K562 (cell line): ENCODE data around the gene NTF4. TPM values are rescaled to one million over a fixed set of nuclear protein-coding genes. Genes with fewer than 3 reads are reported as not detected.

Source experiments
- BRF1 ChIP-seq: IDR thresholded peaks from 3 replicates; pipeline ENCODE4 v1.6.1; 2011; ENCODE audit warnings: borderline replicate concordance, mild to moderate bottlenecking; ENCODE audit not compliant: insufficient read length; ENCODE audit errors: extremely low read depth
- CBX2 ChIP-seq: fragments of 200-600 bp; sonication (generic); IDR thresholded peaks from one replicate; pipeline ENCODE4 v1.6.1; 2012; ENCODE audit warnings: mild to moderate bottlenecking, low read length, inconsistent platforms; ENCODE audit not compliant: insufficient read depth, poor library complexity, severe bottlenecking
- CTBP1 ChIP-seq: fragments of 450-650 bp; IDR thresholded peaks from 2 replicates; pipeline ENCODE4 v1.6.1; 2016; ENCODE audit warnings: borderline replicate concordance
- FIP1L1 ChIP-seq: fragments of 200-400 bp; formaldehyde crosslinking; IDR thresholded peaks from 2 replicates; pipeline ENCODE4 v1.6.1; 2018; ENCODE audit warnings: mild to moderate bottlenecking, low read depth, low read length; ENCODE audit not compliant: poor library complexity, severe bottlenecking
- GATAD2B ChIP-seq: fragments of 450-650 bp; IDR thresholded peaks from 2 replicates; pipeline ENCODE4 v1.6.1; 2017; ENCODE audit warnings: mild to moderate bottlenecking, borderline replicate concordance
- HDAC2 ChIP-seq: fragments of 450-650 bp; IDR thresholded peaks from 2 replicates; pipeline ENCODE4 v1.6.1; 2016; ENCODE audit warnings: mild to moderate bottlenecking
- MCM5 ChIP-seq: fragments of 450-650 bp; IDR thresholded peaks from 2 replicates; pipeline ENCODE4 v1.6.1; 2016; ENCODE audit warnings: low read depth
- NRF1 ChIP-seq, 2 experiments: fragments of 450-650 bp; IDR thresholded peaks in 1 of 2; conservative IDR thresholded peaks in 1 of 2; 2 replicates each; pipeline ENCODE4 v1.6.1; 2014; ENCODE audit warnings: mild to moderate bottlenecking in 2 of 2
- RAD21 ChIP-seq, 2 experiments: fragments of 250-450 bp in 1 of 2; fragments of 450-650 bp in 1 of 2; sonication (Bioruptor Pico) in 1 of 2; formaldehyde crosslinking in 1 of 2; IDR thresholded peaks in 1 of 2; conservative IDR thresholded peaks in 1 of 2; 2 replicates each; pipeline versions ENCODE4 v1.4.0 to v1.8.0; 2020 to 2022; ENCODE audit warnings: mild to moderate bottlenecking in 2 of 2, moderate library complexity in 1 of 2
- ZBED1 ChIP-seq: IDR thresholded peaks from 2 replicates; pipeline ENCODE4 v1.6.1; 2014
- ZNF121 ChIP-seq: sonication (generic); formaldehyde crosslinking; conservative IDR thresholded peaks from 2 replicates; pipeline ENCODE4 v1.8.0; 2022; ENCODE audit warnings: missing genetic modification reagents
- ZNF140 ChIP-seq: fragments of 250-450 bp; sonication (Bioruptor Pico); IDR thresholded peaks from 2 replicates; pipeline ENCODE4 v1.8.0; 2021; ENCODE audit warnings: moderate library complexity, mild to moderate bottlenecking, inconsistent platforms
- ZNF830 ChIP-seq: fragments of 250-450 bp; sonication (Bioruptor Pico); IDR thresholded peaks from 2 replicates; pipeline ENCODE4 v1.5.0; 2021; ENCODE audit warnings: mild to moderate bottlenecking
- polyA plus RNA-seq, 8 experiments: library from polyadenylated mRNA; depleted of rRNA in 4 of 8; stranded (reverse) in 5 of 8; unstranded in 3 of 8; fragments of >200 nt; fragmentation: Nextera tagmentation in 2 of 8; fragmentation: Illumina TruSeq in 1 of 8; extraction: Ambion mirVana in 2 of 8; extraction: Trizol in 1 of 8; gene quantifications; 2 replicates each; pipeline versions ENCODE4 v1.2.1 to v1.2.3, GENCODE V29; 2011 to 2014; ENCODE audit warnings: inconsistent platforms in 1 of 8, missing spikeins in 1 of 8
- total RNA-seq, 7 experiments: library from RNA; depleted of rRNA in 6 of 7; stranded (reverse); fragments of >200 nt in 6 of 7; fragmentation: Illumina TruSeq in 2 of 7; extraction: Trizol in 2 of 7; gene quantifications; 2 replicates each; pipeline versions ENCODE4 v1.2.1 to v1.2.3, GENCODE V29; 2011 to 2021; ENCODE audit warnings: low replicate concordance in 1 of 7
- TF ChIP-seq, protein P1 (sequence below), 2 experiments: fragments of 450-650 bp in 1 of 2; sonication (generic) in 1 of 2; formaldehyde crosslinking in 1 of 2; IDR thresholded peaks in 1 of 2; conservative IDR thresholded peaks in 1 of 2; 2 replicates each; pipeline versions ENCODE4 v1.6.1 to v1.8.1; 2016 to 2023; ENCODE audit warnings: mild to moderate bottlenecking in 2 of 2, moderate library complexity in 2 of 2, inconsistent platforms in 1 of 2, missing genetic modification reagents in 1 of 2
- TF ChIP-seq, protein P2 (sequence below): IDR thresholded peaks from 2 replicates; pipeline ENCODE4 v1.6.1; 2016; ENCODE audit warnings: missing genetic modification characterization, missing compliant biosample characterization
- TF ChIP-seq, protein P3 (sequence below): sonication (generic); formaldehyde crosslinking; IDR thresholded peaks from 2 replicates; pipeline ENCODE4 v1.8.0; 2022; ENCODE audit warnings: missing genetic modification reagents, mild to moderate bottlenecking, moderate library complexity, borderline replicate concordance
- TF ChIP-seq, protein P4 (sequence below), 2 experiments: fragments of 450-650 bp; IDR thresholded peaks; 2 replicates each; pipeline ENCODE4 v1.6.1; 2016
- TF ChIP-seq, protein P5 (sequence below): sonication (generic); formaldehyde crosslinking; IDR thresholded peaks from 2 replicates; pipeline ENCODE4 v1.8.0; 2022; ENCODE audit warnings: mild to moderate bottlenecking, missing genetic modification reagents
- TF ChIP-seq, protein P6 (sequence below): fragments of 250-450 bp; sonication (Bioruptor Pico); IDR thresholded peaks from 2 replicates; pipeline ENCODE4 v1.5.1; 2021; ENCODE audit warnings: mild to moderate bottlenecking

NTF4 gene
- total and polyA plus RNA-seq, 9 of the 15 experiments (the other 6 are each of a cell fraction or from before 2014, with no cell fraction given): not detected

DNA sequence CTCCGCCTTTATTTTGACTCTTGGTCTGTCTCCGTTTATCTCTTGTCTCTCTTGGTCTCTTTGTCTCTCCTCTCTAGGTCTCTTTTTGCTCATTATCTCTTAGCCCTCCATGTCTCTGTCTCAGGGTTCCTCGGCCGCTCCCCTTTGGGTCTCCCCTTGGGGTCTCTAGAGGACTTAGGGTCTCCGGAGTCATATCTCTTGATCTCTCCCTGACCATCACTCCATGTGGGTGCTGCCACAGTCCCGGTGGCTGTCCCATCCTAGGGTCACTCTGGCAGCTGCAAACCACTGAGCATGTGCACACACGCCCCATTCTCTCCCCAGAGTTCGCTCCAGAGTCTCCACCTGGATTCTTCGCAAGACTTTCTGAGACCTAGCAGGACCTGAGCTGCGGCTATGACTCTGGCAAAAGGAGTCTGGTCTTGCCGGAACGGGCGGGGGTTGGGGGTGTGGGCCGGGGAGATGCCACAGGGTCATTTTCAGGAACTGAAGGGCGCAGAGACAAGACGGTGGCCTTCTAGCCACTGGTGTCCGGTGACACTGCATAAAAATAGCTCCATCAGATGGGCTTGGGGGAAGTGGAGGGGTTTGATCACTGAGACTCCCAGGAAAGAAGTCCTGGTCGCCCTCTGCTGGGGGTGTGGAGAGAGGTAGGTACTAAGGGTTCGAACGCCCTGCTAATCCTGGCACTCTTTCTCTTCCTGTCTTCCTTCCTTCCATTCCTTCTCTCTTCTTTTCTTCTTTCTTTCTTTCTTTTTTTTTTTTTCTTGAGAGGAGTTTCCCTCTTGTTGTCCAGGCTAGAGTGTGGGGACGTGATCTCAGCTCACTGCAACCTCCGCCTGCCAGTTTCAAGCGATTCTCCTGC lies 9.1 kb upstream of the NTF4 start (continued):
- TF ChIP-seq, protein P1, sequence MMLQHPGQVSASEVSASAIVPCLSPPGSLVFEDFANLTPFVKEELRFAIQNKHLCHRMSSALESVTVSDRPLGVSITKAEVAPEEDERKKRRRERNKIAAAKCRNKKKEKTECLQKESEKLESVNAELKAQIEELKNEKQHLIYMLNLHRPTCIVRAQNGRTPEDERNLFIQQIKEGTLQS (IDR thresholded peaks at IDR 0.05): no peak
- TF ChIP-seq, protein P1 (CRISPR knock-in tag; conservative IDR thresholded peaks at IDR 0.05): no peak
- TF ChIP-seq ZBED1 (no peak), CTBP1 (peak; percentile 39; the same call in 1 of the 2 replicates), BRF1 (no peak), ZNF830 (CRISPR knock-in tag) (no peak), ZNF121 (CRISPR knock-in tag) (no peak), MCM5 (no peak), NRF1 (conservative IDR thresholded peaks at IDR 0.05 in 1 of 2, IDR thresholded peaks at IDR 0.05 in 1 of 2) (peak; percentile 26 to 38; a peak in 1 of 4 replicates), GATAD2B (no peak), RAD21 (CRISPR knock-in tag; conservative IDR thresholded peaks at IDR 0.05 in 1 of 2, IDR thresholded peaks at IDR 0.05 in 1 of 2) (peak; percentile 41 to 70), FIP1L1 (no peak), HDAC2 (no peak), ZNF140 (CRISPR knock-in tag) (no peak), CBX2 (no peak)
- TF ChIP-seq, protein P2, sequence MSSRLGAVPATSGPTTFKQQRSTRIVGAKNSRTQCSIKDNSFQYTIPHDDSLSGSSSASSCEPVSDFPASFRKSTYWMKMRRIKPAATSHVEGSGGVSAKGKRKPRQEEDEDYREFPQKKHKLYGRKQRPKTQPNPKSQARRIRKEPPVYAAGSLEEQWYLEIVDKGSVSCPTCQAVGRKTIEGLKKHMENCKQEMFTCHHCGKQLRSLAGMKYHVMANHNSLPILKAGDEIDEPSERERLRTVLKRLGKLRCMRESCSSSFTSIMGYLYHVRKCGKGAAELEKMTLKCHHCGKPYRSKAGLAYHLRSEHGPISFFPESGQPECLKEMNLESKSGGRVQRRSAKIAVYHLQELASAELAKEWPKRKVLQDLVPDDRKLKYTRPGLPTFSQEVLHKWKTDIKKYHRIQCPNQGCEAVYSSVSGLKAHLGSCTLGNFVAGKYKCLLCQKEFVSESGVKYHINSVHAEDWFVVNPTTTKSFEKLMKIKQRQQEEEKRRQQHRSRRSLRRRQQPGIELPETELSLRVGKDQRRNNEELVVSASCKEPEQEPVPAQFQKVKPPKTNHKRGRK (tag): peak; percentile 82
- TF ChIP-seq, protein P3, sequence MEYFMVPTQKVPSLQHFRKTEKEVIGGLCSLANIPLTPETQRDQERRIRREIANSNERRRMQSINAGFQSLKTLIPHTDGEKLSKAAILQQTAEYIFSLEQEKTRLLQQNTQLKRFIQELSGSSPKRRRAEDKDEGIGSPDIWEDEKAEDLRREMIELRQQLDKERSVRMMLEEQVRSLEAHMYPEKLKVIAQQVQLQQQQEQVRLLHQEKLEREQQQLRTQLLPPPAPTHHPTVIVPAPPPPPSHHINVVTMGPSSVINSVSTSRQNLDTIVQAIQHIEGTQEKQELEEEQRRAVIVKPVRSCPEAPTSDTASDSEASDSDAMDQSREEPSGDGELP (CRISPR knock-in tag): peak; percentile 45; the same call in 1 of the 2 replicates
- TF ChIP-seq, protein P4, sequence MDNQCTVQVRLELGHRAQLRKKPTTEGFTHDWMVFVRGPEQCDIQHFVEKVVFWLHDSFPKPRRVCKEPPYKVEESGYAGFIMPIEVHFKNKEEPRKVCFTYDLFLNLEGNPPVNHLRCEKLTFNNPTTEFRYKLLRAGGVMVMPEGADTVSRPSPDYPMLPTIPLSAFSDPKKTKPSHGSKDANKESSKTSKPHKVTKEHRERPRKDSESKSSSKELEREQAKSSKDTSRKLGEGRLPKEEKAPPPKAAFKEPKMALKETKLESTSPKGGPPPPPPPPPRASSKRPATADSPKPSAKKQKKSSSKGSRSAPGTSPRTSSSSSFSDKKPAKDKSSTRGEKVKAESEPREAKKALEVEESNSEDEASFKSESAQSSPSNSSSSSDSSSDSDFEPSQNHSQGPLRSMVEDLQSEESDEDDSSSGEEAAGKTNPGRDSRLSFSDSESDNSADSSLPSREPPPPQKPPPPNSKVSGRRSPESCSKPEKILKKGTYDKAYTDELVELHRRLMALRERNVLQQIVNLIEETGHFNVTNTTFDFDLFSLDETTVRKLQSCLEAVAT (IDR thresholded peaks at IDR 0.05): peak in 1 of 2 experiments; percentile 67; a peak in 1 of 4 replicates
- TF ChIP-seq, protein P5, sequence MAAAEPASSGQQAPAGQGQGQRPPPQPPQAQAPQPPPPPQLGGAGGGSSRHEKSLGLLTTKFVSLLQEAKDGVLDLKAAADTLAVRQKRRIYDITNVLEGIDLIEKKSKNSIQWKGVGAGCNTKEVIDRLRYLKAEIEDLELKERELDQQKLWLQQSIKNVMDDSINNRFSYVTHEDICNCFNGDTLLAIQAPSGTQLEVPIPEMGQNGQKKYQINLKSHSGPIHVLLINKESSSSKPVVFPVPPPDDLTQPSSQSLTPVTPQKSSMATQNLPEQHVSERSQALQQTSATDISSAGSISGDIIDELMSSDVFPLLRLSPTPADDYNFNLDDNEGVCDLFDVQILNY: no peak
- TF ChIP-seq, protein P6, sequence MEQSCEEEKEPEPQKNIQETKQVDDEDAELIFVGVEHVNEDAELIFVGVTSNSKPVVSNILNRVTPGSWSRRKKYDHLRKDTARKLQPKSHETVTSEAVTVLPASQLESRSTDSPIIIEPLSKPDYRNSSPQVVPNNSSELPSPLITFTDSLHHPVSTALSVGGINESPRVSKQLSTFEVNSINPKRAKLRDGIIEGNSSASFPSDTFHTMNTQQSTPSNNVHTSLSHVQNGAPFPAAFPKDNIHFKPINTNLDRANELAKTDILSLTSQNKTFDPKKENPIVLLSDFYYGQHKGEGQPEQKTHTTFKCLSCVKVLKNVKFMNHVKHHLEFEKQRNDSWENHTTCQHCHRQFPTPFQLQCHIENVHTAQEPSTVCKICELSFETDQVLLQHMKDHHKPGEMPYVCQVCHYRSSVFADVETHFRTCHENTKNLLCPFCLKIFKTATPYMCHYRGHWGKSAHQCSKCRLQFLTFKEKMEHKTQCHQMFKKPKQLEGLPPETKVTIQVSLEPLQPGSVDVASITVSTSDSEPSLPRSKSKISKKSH (CRISPR knock-in tag): no peak
